Skin of body (tissue), 2 donors: ENCODE measurements around the gene VKORC1. TPM values are rescaled to one million over a fixed set of nuclear protein-coding genes. Genes with fewer than 3 reads are reported as not detected.
"Not testable (repeated sequence)": the region's sequence is repeated elsewhere in the genome, so short reads cannot be mapped to it uniquely, and the experiment has no call there.

ENCODE experiments used
- DNase-seq: peaks from one replicate; lab custom pipeline; 2025; lab: John Stamatoyannopoulos, UW
- total RNA-seq: library from RNA; depleted of rRNA; stranded (reverse); fragments of >200 nt; gene quantifications from one replicate; pipeline ENCODE4 v1.2.3, GENCODE V29; 2014

Gene VKORC1
- total RNA-seq, result 37.4 TPM

DNA sequence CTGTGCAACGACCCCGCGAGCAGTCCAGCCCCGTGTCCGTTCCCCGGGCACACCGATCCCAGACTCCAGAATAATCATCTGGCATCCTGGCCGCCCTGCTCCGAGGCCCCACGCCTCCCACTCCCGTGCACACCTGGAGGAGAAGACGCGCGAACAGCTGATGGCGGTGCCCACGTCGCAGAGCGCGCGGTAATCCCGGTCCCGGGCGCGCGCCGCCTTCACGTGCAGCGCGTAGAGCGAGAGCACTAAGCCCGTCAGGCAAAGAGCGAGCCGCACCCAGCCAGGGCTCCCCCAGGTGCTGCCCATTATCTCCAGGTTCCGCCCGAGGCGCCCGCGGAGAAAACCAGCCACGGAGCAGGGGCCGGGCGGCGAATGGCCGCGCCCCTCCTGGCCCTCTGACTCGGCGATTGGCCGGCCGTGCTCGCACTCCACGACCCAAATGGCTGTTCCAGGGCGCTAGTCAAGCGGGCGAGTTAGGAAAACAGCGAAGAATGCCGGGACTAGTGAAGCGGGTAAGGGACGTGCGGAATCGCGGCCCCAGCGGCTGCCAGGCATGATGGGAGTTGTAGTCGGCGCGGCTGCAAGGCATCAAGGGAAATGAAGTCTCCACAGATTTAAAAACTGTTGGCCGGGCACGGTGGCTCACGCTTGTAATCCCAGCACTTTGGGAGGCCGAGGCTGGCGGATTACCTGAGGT is at the start of gene VKORC1:
VKORC1 (minus strand) TSS at position 374 of the 697 bp plus-strand sequence; CDS start at position 306, 68 bp downstream.
- DNase-seq, result peak; percentile 85

DNA sequence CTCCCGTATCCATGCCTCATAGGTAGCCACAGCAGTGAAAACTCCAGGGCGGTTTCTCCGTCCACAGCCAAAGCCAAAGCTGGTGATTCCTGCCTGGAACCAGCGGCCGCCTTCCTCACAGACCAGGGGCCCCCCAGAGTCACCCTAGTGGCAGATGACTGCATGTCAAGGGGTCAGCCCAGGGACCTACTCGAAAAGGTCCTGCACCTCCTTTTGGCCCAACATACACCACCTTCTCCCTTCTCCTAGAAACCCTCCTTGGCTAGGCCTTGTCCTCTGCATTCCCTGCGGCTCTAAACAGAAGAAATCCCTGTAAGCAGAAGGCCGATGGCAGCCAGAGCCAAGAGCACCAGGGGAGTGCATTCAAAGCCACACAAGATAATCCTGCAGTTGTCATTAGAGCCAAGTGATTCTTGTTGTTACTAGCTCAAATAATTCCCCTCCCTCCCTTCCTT is 49.1 kb upstream of the VKORC1 start:
- DNase-seq, result no peak

DNA sequence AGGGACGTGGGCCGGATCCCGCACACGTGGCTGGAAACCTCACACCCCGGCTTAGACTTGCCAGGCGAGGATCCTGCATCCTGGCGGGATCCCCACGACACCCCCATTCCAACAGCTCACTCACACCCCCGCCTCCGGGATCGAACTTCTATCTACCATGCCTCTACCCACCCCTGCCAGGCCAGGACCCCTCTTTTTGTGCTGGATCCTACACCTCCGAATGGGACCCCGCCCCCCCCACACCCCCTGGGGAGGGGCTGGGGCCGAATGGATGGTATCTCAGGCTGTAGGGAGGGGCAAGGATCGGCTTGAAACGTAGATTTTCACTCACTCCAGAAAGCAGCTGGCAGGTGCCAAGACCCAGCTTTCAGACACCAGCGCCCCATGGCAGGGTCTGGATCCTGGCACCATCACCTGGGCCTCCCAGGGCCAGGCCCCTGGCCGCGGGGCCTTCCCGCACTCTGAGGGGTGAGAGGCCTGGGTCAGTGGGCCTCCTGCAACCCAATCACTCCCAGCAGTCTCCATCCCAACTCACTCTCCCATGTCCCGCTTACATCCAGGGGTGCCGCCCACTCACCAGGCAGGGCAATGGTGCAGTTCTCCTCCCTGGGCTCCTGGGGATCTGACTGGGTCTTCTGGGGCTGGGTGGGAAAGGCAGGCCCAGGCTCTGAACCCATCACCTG is 48.6 kb upstream of the VKORC1 start:
- no peak for DNase-seq

DNA sequence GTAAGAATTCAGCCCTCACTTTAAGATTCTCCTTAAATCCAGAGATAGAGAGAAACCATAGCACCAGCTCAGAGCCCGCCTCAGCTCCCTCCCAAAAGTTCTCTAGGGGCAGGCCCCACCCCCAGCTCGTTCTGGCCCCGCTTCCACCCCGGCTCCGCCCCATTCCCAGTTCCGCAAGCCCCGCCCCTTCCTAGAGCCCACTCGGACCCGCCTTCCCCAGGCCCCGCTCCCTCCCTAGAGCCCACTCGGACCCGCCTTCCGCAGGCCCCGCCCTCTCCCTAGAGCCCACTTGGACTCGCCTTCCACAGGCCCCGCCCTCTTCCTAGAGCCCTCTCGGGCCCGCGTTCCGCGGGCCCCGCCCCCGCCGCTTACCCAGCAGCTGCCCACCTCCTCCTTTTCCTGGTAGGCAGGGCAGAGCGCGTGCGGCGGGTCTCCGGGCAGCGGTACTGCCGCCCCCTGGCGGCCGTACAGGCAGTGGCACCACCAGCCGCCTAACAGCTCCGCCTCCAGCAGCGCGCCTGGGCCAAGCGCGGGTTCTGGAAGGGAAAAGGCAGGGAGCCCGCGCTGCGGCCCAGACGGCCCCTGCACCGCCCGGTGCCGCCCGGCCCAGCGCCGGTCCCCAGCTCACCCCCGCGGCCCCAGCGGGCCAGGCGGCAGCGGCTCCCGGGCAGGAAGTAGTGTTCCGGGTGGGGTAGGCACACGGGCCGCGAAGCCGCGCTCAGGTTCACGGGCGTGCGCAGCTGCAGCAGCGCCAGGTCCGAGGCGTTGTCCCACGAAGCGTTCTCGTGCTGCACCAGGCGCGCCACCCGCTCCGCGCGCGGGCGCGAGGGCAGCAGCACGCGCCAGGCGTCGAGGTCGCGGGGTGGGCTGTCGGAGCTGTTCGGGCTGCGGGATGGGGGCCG is 47.8 kb upstream of the VKORC1 start:
- peak; percentile 99 for DNase-seq

DNA sequence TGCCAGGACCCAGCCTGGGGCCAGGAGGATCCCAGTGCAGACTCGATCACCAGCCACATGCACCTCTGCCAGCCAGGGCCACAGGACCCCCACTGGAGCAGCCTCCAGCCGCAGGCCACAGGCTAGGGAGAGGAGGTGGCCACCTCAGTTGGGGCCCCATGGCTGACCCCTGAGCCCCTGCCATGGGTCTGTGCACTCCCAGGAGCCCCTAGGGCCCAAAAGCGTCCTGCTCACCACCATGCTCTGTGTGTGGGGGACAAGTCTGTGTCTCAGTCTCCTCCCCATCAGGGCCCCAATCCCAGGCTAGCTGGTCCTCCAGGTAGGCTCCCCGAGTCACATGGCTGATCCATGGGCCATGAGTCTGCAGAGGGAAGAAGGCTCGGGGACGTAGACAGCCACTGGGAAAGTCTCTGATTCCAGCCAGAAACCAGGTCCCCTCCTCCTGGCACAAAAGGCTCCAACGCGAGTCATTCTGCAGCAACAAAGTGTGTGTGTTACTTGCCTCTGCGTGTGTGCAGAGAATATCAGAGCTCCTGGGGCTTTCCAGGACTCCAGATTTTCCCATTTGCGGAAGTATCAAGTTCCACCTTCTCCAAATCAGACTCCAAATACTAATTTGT is 47.0 kb upstream of the VKORC1 start:
- no peak for DNase-seq

DNA sequence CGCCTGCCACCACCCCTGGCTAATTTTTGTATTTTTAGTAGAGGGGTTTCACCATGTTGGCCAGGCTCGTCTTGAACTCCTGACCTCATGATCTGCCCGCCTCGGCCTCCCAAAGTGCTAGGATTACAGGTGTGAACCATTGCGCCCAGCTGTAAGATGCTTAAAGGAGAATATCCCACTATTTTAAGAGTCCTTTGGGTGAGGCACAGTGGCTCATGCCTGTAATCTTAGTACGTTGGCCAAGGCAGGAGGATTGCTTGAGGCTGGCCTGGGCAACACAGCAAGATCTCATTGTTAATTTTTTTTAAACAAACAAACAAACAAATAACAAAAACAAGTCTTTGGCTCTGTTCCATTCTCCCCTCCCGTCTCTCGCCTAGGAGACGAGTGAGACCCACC is 46.5 kb upstream of the VKORC1 start:
- DNase-seq, result not testable (repeated sequence)

DNA sequence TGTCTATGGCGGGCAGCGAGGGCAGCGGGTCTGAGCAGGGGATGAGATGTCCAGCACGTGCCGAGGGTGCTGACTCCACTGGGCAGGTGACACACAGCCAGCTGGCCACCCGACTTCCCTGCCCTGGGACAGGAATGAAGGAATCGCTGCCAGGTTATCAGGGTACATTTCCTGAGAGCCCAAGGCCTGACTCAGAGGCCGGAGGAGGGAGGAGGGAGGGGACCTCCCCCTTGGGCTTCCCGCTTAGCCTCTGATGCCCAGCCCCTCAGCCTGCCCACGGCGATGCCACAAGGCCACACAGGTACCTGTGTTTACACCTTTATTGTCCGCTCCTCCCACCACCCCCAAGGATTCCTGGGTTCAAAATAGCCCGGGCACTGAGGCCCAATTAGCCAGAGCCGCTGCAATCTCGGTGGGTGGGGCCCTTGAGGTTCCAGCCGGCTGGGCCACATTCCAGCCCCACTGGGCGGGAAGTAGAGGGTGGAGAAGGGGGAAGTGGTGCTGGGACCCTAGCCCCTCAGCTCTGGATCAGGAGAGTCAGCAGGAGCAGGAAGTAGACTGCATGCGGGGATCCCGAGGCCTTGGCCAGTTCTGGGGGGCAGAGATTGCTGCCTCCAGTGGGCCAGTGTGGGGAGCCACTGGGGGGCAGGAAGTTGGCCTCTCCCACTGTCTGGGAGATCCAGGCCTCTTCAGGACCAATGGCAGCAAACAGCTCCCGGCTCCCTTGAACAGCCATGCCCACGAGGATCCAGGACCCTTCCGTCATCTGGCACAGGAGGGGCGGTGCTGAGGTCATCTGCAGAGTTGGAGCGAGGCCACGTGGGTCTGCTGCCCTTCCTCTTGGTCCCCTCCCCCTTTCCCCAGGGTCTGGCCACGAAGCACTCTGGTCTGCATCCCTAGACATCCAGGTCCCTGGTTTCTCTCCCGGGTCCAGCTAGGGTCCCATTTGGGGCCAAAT is 44.3 kb upstream of the VKORC1 start:
- no peak for DNase-seq

DNA sequence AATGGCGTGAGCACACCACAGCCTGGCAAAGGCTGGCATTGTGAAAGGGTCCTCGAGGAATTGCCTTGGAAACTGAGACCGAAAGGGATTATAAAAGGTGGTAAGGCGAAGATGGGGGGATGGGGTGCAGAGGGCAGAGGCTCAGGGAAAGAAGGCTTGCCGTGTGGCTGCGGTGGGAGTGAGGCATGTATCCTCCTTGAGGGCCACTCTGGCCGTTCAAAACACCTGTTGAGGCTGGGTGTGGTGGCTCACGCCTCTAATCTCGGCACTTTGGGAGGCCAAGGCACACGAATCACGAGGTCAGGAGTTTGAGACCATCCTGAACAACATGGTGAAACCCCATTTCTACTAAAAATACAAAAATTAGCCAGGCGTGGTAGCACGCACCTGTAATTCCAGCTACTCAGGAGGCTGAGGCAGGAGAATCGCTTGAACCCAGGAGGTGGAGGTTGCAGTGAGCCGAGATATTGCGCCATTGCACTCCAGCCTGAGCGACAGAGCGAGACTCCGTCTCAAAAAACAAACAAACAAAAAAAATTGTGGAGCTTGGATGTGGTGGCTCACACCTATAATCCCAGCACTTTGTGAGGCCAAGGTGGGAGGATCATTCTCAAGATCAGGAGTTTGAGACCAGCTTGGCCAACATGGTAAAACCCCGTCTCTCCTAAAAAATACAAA is 42.4 kb upstream of the VKORC1 start:
- DNase-seq, result not testable (repeated sequence)

DNA sequence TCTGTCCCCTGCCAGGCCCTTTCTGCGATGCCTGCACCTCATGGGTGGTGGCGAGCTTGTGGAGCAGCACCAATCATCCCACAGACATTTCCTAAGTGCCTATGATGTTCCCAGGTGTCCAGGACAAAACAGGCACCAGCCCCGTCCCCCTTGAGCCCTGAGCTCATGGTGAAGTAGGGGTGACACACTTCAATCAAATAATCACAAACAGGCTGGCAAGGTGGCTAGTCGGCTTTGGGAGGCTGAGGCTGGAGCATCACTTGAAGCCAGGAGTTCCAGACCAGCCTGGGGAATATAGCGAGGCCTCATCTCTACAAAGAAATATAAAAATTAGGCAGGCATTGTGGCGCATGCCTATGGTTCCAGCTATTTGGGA is 41.7 kb upstream of the VKORC1 start:
- DNase-seq, result no peak

DNA sequence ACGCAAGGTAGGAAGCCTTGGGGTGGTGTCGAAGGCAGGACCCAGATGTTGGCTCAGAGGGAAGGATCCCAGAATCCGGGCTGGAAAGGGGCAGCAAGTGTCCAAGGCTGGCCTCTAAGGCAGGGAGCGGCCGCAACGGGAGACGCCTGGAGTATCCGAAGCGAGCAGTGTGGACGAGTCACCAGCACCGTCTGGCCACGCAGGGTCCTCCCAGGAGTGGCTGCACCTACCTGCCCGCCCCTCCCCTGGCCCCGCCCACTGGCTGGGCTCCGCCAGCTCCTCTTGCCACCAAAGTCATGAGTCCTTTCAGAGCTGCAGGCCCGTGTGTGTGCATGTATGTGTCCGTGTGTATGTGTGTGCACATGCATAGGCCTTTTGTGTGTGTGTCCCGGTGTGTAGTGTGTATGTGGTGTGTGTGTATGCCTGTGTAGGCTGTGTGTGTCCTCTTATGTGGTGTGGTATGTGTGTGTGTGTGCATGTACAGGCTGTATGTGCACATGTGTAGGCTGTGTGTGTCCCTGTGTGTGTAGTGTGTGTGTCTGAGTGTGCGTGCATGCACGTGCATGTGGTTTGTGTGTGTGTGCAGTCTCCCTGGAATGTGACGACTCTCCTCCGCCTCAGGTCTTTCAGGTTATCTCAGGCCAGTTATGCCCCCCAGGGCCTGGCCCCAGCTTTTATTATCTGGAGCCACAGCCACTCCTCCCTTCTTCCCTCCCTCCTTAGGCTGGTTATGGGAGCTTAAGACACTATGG is 41.1 kb upstream of the VKORC1 start, which contains the start of gene PRSS8:
PRSS8 (minus strand) TSS at position 193 of the 752 bp plus-strand sequence. CDS start 229 bp downstream, outside the sequence.
- DNase-seq, result no peak

DNA sequence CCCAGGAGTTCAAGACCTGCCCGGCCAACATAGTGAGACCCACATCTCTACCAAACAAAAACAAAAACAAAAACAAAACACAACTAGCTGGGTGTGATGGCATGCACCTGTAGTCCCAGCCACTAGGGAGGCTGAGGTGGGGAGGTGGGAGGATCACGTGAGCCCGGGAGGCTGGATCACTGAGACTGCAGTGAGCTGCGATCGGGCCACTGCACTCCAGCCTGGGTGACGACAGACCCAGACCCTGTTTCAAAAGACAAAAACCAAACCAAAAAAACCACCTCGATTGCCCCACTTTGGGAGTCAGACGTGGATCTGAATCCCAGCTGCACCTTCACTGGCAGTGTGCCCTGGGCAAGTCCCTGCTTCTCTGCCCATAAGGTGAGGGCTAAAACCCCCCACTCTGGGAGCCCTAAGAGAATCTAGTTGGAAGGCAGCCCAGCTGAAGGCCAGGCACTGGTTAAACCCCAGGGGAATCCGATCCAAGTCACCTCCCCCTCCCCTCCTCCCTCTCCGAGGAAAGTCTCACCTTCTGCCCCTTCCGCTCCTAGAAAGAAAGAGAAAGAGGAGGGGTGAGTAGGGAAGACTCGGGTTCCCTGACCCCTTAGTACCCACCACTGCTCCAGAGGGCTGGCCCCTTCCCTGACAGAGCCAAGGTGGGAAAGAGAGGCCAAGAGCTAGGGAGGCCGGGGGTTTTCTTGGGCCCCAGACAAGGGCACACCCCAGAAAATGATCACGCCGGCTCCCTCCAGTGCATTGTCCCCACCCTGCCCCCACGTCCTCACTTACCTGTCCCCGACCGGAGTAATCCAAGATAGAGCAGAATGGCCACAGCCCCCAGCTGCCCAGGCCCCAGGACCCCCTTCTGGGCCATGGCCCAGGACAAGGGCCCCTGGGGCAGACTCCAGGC is 40.3 kb upstream of the VKORC1 start:
- DNase-seq, result no peak

DNA sequence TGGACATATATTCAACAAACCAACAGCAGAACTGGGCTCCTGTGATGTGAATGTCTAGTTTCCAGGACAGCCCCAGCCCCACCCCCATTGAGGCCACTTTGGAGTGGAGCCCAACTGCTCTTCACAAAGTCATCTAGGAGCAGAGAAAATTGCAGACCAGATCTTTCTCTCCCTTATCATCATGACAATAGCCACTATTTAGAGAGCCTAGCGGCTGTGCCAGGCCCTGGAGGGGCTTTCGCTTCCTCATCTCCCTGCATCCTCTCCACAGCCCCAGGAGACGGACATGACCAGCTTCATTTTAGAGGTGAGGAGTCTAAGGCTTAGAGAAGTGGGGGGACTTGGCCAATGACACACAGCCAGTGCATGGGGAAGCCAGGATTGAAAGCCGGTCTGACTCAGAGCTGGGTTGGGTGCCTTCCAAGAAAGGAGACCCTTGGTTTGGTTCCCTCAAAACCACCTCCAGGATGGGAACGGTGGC is 39.5 kb upstream of the VKORC1 start:
- DNase-seq, result no peak

DNA sequence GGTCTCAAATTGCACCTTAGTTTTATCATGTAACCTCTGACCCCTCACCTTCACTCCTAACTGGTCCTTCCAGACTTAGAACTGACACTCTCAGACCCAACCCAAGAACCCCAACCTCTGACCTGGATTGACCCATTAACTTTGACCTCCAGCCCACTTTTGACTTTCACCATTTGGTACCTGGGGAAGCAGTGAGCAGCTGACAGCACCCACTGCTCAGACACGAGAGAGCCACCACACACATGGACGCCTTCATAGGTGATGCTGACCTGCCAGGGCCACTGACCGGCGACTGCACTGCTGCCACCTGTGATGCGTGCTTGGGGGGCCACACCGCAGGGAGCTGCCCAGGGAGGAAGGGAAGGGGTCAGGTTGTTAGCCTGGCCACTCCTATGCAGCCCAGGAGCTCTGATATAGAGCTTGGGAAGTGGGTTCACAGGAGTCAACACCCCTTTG is 38.5 kb upstream of the VKORC1 start:
- DNase-seq, result no peak

DNA sequence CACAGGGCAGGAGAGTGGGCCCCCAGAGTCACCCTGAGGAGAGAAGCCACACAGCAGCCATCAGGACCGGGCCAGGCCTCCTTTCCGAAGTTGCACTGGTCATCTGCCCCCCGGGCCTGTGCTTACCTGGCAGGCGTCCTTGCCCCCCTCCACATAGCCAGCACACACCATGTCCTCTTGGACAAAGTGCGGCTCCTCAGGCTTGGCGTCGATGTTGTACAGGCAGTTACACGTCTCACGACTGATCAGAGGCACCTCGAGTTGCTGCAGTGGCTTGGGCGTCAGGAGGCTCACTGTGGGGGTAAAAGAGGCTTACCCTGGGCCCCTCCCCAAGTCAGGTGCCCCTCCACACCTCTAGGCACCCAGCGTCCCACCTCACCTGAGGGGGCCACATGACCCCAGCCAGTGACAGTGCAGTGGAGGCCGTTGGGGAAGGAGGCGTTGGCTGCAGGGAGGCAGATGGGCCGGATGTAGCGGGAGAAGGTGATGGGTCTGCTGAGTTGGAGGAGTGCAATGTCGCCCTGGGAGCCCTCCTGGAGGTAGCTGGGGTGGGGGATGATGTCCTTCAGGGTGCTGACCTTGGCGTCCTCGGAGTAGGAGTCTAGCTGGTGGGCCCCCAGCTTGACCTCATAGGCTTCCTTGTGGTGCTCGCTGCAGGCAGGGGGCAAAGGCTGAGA is 37.8 kb upstream of the VKORC1 start:
- no peak for DNase-seq

DNA sequence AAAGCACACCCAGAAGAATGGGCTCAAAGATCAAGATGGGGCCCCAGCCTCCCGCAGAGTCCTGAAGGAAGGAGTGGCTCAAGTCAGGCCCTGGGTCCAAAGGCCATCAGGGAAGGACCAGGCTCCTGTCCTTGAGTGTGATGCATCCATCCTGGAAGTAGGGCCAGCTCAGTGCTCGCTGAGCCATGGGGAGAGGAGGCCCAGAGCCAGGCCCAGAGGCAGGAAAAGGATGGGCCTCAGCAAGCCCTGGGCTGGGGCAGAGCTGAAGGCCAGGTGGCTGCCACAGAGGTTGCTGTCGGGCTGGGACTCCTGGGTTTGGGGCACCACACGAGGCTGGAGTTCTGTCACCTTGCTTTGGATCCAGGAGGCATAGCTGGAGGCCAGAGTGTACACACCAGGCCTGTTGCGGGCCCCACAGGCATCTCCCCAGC is 37.3 kb upstream of the VKORC1 start:
- DNase-seq, result no peak

DNA sequence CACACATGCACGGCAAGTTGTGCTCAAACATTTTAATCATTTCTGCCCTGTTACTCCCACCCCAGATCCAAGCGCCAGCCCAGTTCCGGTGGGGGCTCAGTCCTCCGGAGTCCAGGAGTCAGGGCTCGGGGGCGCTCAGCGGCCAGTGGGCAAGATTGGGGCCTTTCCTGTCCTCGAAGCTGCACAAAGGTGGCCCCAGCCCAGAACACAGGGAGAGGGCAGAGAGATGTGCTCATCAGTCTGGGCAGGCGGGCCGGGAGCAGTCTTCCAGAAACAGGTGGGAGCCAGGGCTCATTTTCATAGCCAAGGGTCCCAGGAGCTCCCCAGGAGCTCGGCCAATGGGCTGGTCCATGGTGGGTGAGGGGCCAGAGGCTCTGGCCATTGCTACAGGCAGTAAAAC is 36.8 kb upstream of the VKORC1 start:
- DNase-seq, result no peak

DNA sequence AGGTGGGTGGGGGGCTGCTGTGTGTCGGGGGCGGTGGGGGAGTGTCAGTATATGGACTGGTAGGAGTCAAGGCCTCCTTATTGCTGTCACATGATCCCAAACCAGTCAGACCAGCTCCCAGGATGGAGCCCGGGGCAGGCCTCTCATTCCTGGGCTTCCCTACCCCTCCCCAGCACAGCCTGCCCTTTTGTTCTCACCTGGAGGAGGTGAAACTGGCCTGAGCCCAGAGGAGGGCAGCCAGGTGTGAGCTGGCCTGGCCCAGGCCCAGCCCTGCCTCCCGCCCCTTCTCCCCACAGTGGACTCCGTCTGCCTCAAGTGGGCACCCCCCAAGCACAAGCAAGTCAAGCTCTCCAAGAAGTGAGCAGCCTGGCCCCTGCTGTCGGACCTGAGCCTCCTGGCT is 36.3 kb upstream of the VKORC1 start:
- DNase-seq, result no peak
